Left lung (tissue), 10 donors: ENCODE data around the gene PASK. TPM values are rescaled to one million over a fixed set of nuclear protein-coding genes. Genes with fewer than 3 reads are reported as not detected.
A peak's percentile ranks its signal among the peaks of the same experiment; 100 is the strongest.

ENCODE experiments used
- ATAC-seq: fragments of 200-7000 bp; cut with Tn5 transposase; one replicate; pipeline ENCODE4 v1.9.1; 2020; ENCODE audit warnings: moderate library complexity
- DNase-seq, 4 donors: peaks; one replicate each; pipeline ENCODE4 v3.0.0-alpha.2; 2013 to 2020
- H3K27ac ChIP-seq, 2 donors: fragments of 200-600 bp; sonication (generic) in 1 of 2; one replicate each; pipeline versions ENCODE4 v1.5.0 to v1.8.0; 2020 to 2021
- H3K27me3 ChIP-seq, 2 donors: fragments of 200-600 bp; sonication (generic) in 1 of 2; one replicate each; pipeline versions ENCODE4 v1.5.0 to v1.8.0; 2020 to 2021
- H3K36me3 ChIP-seq, 2 donors: fragments of 200-600 bp; sonication (generic) in 1 of 2; one replicate each; pipeline versions ENCODE4 v1.5.0 to v1.8.0; 2020 to 2021
- H3K4me1 ChIP-seq, 2 donors: fragments of 200-600 bp; one replicate each; pipeline ENCODE4 v1.8.0; 2021
- H3K4me3 ChIP-seq, 2 donors: fragments of 200-600 bp; sonication (generic) in 1 of 2; one replicate each; pipeline versions ENCODE4 v1.5.0 to v1.8.0; 2020 to 2021; ENCODE audit warnings: mild to moderate bottlenecking in 1 of 2
- H3K9me3 ChIP-seq, 2 donors: fragments of 200-600 bp; sonication (generic) in 1 of 2; one replicate each; pipeline versions ENCODE4 v1.5.0 to v1.8.0; 2020 to 2021
- intact Hi-C, 2 donors: fragments of 100-400 bp; cut with DNase I; formaldehyde crosslinking; loops; one replicate each; pipeline versions ENCODE4 v1.11.2 to v1.14.2; 2022
- polyA plus RNA-seq, 6 donors: library from polyadenylated mRNA; unstranded; fragments of 120-200 nt; gene quantifications; one replicate each; pipeline ENCODE4 v1.2.1, GENCODE V29; 2013; ENCODE audit not compliant: insufficient read length in 6 of 6
- total RNA-seq, 2 donors: library from RNA; stranded (reverse); fragmentation: NEBNext Ultra II Directional; extraction: Animal tissue kit (Norgen Biotek cat#: 25700); gene quantifications; one replicate each; pipeline ENCODE4 v1.2.1, GENCODE V29; 2021
- TF ChIP-seq, protein P1 (sequence below), 2 donors: fragments of 200-600 bp; sonication (generic) in 1 of 2; IDR thresholded peaks; one replicate each; pipeline versions ENCODE4 v1.5.0 to v1.8.0; 2021; ENCODE audit warnings: antibody characterized with exemption in 2 of 2
- donor health status: DM: no; HTN: yes; CAD: no.
- donor health status: DM: no; HTN: no; CAD: no.

PASK gene
- total and polyA plus RNA-seq, 8 donors, result 12.7 to 24.8 (median 21.0) TPM

DNA sequence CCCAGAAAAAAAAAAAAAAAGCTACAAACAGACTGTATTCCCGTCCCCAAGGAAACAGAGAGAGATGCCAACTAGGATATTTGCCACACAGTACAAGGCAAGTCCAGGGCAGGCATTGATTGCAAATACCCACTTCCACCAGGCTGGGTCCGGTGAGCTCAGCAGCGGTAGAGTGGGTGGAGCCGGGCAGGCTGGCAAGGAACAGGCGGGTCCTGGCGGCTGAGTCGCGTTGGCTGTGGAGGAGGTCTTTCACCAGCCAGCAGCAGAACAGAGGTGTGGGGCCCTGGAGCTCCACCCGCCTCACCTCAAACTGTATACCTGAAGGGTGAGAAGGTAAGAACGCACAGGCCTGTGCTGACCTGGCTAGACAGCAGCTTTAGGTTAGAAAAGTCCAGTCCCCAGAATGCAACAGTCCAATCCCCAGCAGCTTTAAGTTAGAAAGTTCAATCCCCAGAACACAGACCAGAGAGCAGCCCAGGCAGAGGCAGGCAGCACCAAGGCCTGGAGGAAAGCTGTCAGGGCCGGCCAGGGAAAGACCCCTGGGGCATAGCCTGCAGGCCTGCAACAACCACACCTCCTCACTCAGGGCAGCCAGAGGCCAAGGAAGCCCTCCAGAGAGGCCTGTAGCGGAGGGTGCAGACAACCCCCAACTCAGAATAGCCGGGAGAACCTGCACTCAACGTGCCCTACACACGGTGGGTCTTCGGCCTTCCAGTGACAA is 25.3 kb downstream of the PASK start:
- Histone ChIP-seq H3K9me3 (no peaks in the 10 kb centered on the region), H3K4me1 (no peaks in the 10 kb centered on the region), H3K4me3 (no peak overlapping the region), H3K27me3 (no peaks in the 10 kb centered on the region), H3K36me3 (peaks cover 0 to 26% of the 10 kb centered on the region in 2 donors), H3K27ac (no peak overlapping the region)
- DNase-seq (peak in 2 of 4 donors; percentile 28 to 66), ATAC-seq (no peak)
- intact Hi-C loops, result no loop called here
- TF ChIP-seq, protein P1, sequence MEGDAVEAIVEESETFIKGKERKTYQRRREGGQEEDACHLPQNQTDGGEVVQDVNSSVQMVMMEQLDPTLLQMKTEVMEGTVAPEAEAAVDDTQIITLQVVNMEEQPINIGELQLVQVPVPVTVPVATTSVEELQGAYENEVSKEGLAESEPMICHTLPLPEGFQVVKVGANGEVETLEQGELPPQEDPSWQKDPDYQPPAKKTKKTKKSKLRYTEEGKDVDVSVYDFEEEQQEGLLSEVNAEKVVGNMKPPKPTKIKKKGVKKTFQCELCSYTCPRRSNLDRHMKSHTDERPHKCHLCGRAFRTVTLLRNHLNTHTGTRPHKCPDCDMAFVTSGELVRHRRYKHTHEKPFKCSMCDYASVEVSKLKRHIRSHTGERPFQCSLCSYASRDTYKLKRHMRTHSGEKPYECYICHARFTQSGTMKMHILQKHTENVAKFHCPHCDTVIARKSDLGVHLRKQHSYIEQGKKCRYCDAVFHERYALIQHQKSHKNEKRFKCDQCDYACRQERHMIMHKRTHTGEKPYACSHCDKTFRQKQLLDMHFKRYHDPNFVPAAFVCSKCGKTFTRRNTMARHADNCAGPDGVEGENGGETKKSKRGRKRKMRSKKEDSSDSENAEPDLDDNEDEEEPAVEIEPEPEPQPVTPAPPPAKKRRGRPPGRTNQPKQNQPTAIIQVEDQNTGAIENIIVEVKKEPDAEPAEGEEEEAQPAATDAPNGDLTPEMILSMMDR (IDR thresholded peaks at IDR 0.05), result no peak

DNA sequence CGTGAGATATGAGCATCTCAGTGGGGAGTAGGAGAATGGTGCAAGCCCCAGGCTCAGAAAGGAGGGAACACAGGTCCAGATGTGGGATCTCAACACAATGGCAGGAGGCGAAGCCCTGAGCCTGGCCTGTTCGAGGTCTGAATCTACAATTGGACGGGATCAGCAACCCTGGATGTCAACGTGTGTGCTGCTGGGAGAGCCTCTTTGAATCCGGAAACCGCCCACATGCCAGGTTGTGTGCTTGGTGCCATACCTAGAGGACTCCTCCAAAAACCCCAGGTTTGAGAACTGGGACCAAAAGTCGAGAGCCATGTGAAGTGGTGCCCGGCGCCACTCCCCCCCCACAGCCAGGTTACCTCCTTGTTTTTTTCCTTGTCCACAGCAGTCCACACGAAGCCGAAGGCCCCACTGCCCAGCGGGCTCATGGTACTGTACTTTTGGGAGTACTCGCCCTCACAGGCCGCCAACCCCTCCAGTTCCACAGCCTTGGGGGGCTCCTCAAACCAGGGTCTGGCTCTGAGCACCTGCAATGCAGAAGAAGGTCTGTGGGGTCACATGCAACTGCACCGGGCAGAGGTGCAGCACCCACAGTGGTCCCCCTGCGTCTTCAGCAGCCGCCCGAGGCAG is 26.8 kb downstream of the PASK start:
- Histone ChIP-seq H3K36me3 (peaks cover 0 to 26% of the 10 kb centered on the region in 2 donors), H3K27me3 (no peaks in the 10 kb centered on the region), H3K4me1 (no peaks in the 10 kb centered on the region), H3K4me3 (no peak overlapping the region), H3K9me3 (no peaks in the 10 kb centered on the region), H3K27ac (no peak overlapping the region)
- ATAC-seq, result no peak
- TF ChIP-seq, protein P1 (IDR thresholded peaks at IDR 0.05), result no peak
- intact Hi-C loops, result no loop called here
- DNase-seq, result peak in 1 of 4 donors; percentile 61

DNA sequence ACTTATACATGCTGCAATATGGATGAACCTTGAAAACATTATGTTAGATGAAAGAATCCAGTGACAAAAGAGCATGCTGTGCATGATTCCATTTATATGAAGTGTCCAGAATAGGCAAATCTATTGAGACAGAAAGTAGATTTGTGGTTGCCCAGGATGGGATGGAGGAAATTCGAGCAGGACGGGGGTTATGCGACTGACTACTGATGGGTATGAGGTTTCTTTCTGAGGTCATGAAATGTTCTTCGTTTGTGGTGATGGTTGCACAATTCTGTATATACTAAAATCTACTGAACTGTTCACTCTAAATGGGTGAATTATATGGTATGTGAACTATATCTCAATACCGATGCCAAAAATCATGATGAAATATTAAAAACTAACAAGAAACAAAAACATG is 28.3 kb downstream of the PASK start:
- intact Hi-C loops, result no loop called here
- no peak overlapping the region for H3K27ac ChIP-seq
- H3K4me3 ChIP-seq, result no peak overlapping the region
- H3K27me3 ChIP-seq, result no peaks in the 10 kb centered on the region
- DNase-seq (no peak), ATAC-seq (no peak)
- peaks cover 0 to 15% of the 10 kb centered on the region in 2 donors for H3K36me3 ChIP-seq
- no peaks in the 10 kb centered on the region for H3K4me1 ChIP-seq
- TF ChIP-seq, protein P1 (IDR thresholded peaks at IDR 0.05), result no peak
- no peaks in the 10 kb centered on the region for H3K9me3 ChIP-seq

DNA sequence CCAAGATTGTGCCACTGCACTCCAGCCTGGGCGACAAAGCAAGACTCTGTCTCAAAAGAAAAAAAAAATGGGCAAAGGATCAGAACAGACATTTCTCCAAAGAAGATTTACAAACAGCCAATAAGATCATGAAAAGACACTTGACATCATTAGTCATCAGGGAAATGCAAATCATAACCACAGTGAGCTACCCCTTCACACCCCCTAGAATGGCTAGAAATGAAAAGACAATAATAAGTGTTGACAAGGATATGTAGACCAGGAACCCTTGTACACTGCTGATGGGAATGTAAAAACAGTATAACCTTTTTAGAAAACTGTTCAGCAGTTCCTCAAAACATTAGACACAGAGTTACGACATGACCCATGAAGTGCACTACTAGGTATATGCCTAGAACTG is 28.8 kb downstream of the PASK start:
- no peak for DNase-seq
- no peaks in the 10 kb centered on the region for H3K4me1 ChIP-seq
- ATAC-seq, result no peak
- TF ChIP-seq, protein P1 (IDR thresholded peaks at IDR 0.05), result no peak
- no peak overlapping the region for H3K4me3 ChIP-seq
- H3K9me3 ChIP-seq, result no peaks in the 10 kb centered on the region
- H3K36me3 ChIP-seq, result peaks cover 0 to 15% of the 10 kb centered on the region in 2 donors
- no peak overlapping the region for H3K27ac ChIP-seq
- H3K27me3 ChIP-seq, result no peaks in the 10 kb centered on the region
- intact Hi-C loops, result no loop called here

DNA sequence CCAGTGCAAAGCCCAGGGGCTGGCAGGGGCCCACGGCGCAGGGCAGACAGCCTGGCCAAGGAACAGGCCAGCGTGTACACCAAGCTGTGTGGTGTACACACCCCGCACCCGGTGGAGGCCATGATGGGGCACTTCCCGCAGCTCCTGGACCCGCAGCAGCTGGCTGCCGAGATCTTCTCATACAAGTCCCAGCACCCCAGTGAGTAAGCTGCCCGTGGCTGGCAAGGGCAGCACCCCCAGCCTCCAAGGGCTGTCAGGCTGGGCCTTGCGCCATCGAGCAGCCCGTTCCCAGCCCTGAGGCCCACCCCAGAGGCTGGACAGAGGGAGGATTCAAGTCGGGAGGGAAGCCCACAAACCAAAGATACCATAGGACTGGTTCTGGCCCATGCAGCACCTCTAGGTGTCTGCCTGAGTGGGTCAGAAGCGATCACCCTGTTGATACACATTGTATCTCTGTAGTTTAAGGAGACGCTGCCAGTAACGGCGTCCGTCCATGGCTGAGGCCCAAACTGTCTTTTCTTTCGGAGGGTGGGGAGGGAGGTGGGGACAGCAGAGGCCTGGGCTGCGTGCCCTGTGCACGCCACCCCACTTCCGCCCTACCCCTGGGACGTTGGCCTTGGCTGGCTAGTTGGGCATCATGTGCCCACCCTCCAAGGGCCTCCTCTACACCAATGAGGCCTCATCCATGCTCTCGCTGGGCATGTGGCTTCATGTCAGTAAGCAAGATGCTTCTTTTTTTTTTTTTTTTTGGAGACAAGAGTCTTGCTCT is 30.4 kb downstream of the PASK start:
- DNase-seq (peak in 1 of 4 donors; percentile 51), ATAC-seq (no peak)
- Histone ChIP-seq H3K9me3 (no peaks in the 10 kb centered on the region), H3K27ac (no peak overlapping the region), H3K4me1 (no peaks in the 10 kb centered on the region), H3K4me3 (no peak overlapping the region), H3K27me3 (no peaks in the 10 kb centered on the region), H3K36me3 (peaks cover 0 to 16% of the 10 kb centered on the region in 2 donors)
- intact Hi-C loops, result no loop called here
- TF ChIP-seq, protein P1 (IDR thresholded peaks at IDR 0.05), result no peak
